NCI-H128 (cell line): ENCODE measurements around the gene SLC2A5.

Experiments
- DNase-seq: peaks from one replicate; lab custom pipeline; 2025; ENCODE audit not compliant: unreplicated experiment; lab: John Stamatoyannopoulos, UW

SLC2A5 gene

GRCh38 chr1:9065213-9065751 lies 4.2 kb downstream of the SLC2A5 start:
- DNase-seq: no peak

- no peak for DNase-seq
Measured at GRCh38 chr1:9062846-9063245, 6.6 kb downstream of the SLC2A5 start.

GRCh38 chr1:9062021-9062471 lies 7.4 kb downstream of the SLC2A5 start:
- no peak for DNase-seq

- no peak for DNase-seq
Measured at GRCh38 chr1:9061252-9061960, 8.0 kb downstream of the SLC2A5 start.

- no peak for DNase-seq
Measured at GRCh38 chr1:9059891-9060744, 9.3 kb downstream of the SLC2A5 start.

GRCh38 chr1:9058465-9058864 lies 11.0 kb downstream of the SLC2A5 start:
- DNase-seq: no peak

GRCh38 chr1:9057851-9058250 lies 11.6 kb downstream of the SLC2A5 start:
- DNase-seq: no peak

GRCh38 chr1:9052272-9053049 lies 17.0 kb downstream of the SLC2A5 start:
- no peak for DNase-seq

- DNase-seq: no peak
Measured at GRCh38 chr1:9051379-9051778, 18.1 kb downstream of the SLC2A5 start.

- no peak for DNase-seq
Measured at GRCh38 chr1:9050803-9051202, 18.6 kb downstream of the SLC2A5 start.

- no peak for DNase-seq
Measured at GRCh38 chr1:9048551-9048950, 20.9 kb downstream of the SLC2A5 start.

GRCh38 chr1:9047019-9047418 lies 22.4 kb downstream of the SLC2A5 start:
- no peak for DNase-seq

GRCh38 chr1:9045861-9046510 lies 23.4 kb downstream of the SLC2A5 start:
- DNase-seq: no peak

GRCh38 chr1:9044236-9044635 lies 25.2 kb downstream of the SLC2A5 start:
- no peak for DNase-seq

- DNase-seq: no peak
Measured at GRCh38 chr1:9042272-9042671, 27.2 kb downstream of the SLC2A5 start.

- no peak for DNase-seq
Measured at GRCh38 chr1:9041116-9041779, 28.2 kb downstream of the SLC2A5 start.

GRCh38 chr1:9040659-9041030 lies 28.8 kb downstream of the SLC2A5 start:
- no peak for DNase-seq

GRCh38 chr1:9039761-9040658 lies 29.4 kb downstream of the SLC2A5 start:
- DNase-seq: no peak
